H1 (cell line): ENCODE results near the gene PDK2. TPM values are rescaled to one million over a fixed set of nuclear protein-coding genes. Genes with fewer than 3 reads are reported as not detected.

Experiments used
- CTCF ChIA-PET: fragments of 300-600 bp; sonication (Branson Sonifier 250); formaldehyde crosslinking; loops from one replicate; lab custom pipeline; 2021; ENCODE audit not compliant: partially characterized antibody; lab: Charles Lee
- POLR2A ChIA-PET: fragments of 300-600 bp; sonication (Branson Sonifier 250); formaldehyde crosslinking; loops from one replicate; lab custom pipeline; 2021; ENCODE audit warnings: inconsistent platforms; ENCODE audit not compliant: partially characterized antibody; lab: Charles Lee
- DNase-seq, 2 experiments: peaks; one replicate each; pipeline versions ENCODE4 v3.0.0 to v3.0.0-alpha.2; 2010 to 2022; ENCODE audit warnings: low spot score in 2 of 2, low read depth in 1 of 2, mixed read lengths in 1 of 2
- FAIRE-seq: peaks from 2 replicates; lab custom pipeline; 2011; peaks lifted over from hg19 to GRCh38; lab: Jason Lieb, UNC
- H2AFZ ChIP-seq: 2 replicates; pipeline ENCODE4 v1.8.1; 2012; ENCODE audit warnings: low read length, inconsistent platforms
- H2AK5ac ChIP-seq: 2 replicates; pipeline ENCODE4 v1.6.1; 2013; ENCODE audit warnings: low read depth, low read length
- H2BK120ac ChIP-seq: replicated peaks from 2 replicates; pipeline ENCODE3; 2013; ENCODE audit warnings: low read depth, low read length, inconsistent platforms
- H2BK12ac ChIP-seq: 2 replicates; pipeline ENCODE4 v1.6.1; 2013; ENCODE audit warnings: low read depth, low read length
- H2BK15ac ChIP-seq: 2 replicates; pipeline ENCODE4 v1.6.1; 2013; ENCODE audit warnings: low read length
- H2BK20ac ChIP-seq: 2 replicates; pipeline ENCODE4 v1.6.1; 2013; ENCODE audit warnings: low read length
- H2BK5ac ChIP-seq: 2 replicates; pipeline ENCODE4 v1.6.1; 2013; ENCODE audit warnings: low read depth, low read length
- H3K14ac ChIP-seq: 2 replicates; pipeline ENCODE4 v1.6.1; 2013; ENCODE audit warnings: inconsistent platforms; ENCODE audit not compliant: insufficient read length
- H3K18ac ChIP-seq: 2 replicates; pipeline ENCODE4 v1.6.1; 2013; ENCODE audit warnings: low read length; ENCODE audit errors: extremely low read depth
- H3K23ac ChIP-seq: 2 replicates; pipeline ENCODE4 v1.6.1; 2013; ENCODE audit warnings: inconsistent platforms; ENCODE audit not compliant: insufficient read length
- H3K23me2 ChIP-seq: 2 replicates; pipeline ENCODE4 v1.6.1; 2013; ENCODE audit warnings: low read depth, low read length
- H3K27ac ChIP-seq: 2 replicates; pipeline ENCODE4 v1.6.1; 2011; ENCODE audit warnings: low read depth, low read length, inconsistent platforms
- H3K27me3 ChIP-seq, 4 experiments: replicated peaks in 1 of 4; 1 replicate in 1 of 4; 2 replicates in 3 of 4; pipeline versions ENCODE4 v1.6.1 to v1.8.1; 2011 to 2013; ENCODE audit warnings: low read length in 3 of 4, mild to moderate bottlenecking in 3 of 4, inconsistent platforms in 2 of 4, mixed read lengths in 2 of 4, moderate library complexity in 1 of 4; ENCODE audit not compliant: control insufficient read depth in 3 of 4, insufficient read depth in 3 of 4; ENCODE audit errors: extremely low read depth in 1 of 4
- H3K36me3 ChIP-seq, 4 experiments: 2 replicates each; pipeline versions ENCODE4 v1.6.1 to v1.8.1; 2011 to 2013; ENCODE audit warnings: mild to moderate bottlenecking in 4 of 4, low read length in 3 of 4, moderate library complexity in 2 of 4, control low read depth in 1 of 4, inconsistent platforms in 1 of 4; ENCODE audit not compliant: insufficient read depth in 4 of 4, control insufficient read depth in 2 of 4
- H3K4ac ChIP-seq: replicated peaks from 2 replicates; pipeline ENCODE3; 2013; ENCODE audit warnings: low read length, low read depth, mixed read lengths, inconsistent platforms; ENCODE audit not compliant: insufficient read length
- H3K4me1 ChIP-seq, 4 experiments: replicated peaks in 1 of 4; 1 replicate in 1 of 4; 2 replicates in 3 of 4; pipeline versions ENCODE4 v1.6.1 to v1.8.1; 2011 to 2013; ENCODE audit warnings: low read length in 3 of 4, inconsistent platforms in 2 of 4, mixed read lengths in 1 of 4; ENCODE audit not compliant: insufficient read depth in 4 of 4, control insufficient read depth in 3 of 4
- H3K4me2 ChIP-seq, 2 experiments: 2 replicates each; pipeline versions ENCODE4 v1.6.1 to v1.8.1; 2011 to 2013; ENCODE audit warnings: low read depth in 2 of 2, low read length in 2 of 2, control low read depth in 1 of 2, inconsistent platforms in 1 of 2, mild to moderate bottlenecking in 1 of 2; ENCODE audit not compliant: insufficient read depth in 1 of 2
- H3K4me3 ChIP-seq, 4 experiments: fragments of 200-600, 300-600 bp in 1 of 4; sonication (generic), shearing (Covaris generic), sonication (Bioruptor Twin) in 1 of 4; 2 replicates each; pipeline versions ENCODE4 v1.5.1 to v1.8.1; 2011 to 2016; ENCODE audit warnings: low read length in 4 of 4, low read depth in 3 of 4, control low read depth in 2 of 4, inconsistent platforms in 2 of 4, mild to moderate bottlenecking in 2 of 4, mixed read lengths in 1 of 4, moderate library complexity in 1 of 4; ENCODE audit not compliant: insufficient read depth in 2 of 4; ENCODE audit errors: extremely low read depth in 1 of 4
- H3K56ac ChIP-seq: replicated peaks from 2 replicates; pipeline ENCODE3; 2013; ENCODE audit warnings: low read depth, mild to moderate bottlenecking, mixed read lengths, low read length, inconsistent platforms; ENCODE audit not compliant: insufficient read length
- H3K79me1 ChIP-seq: 2 replicates; pipeline ENCODE4 v1.6.1; 2013; ENCODE audit warnings: low read depth, low read length, control low read depth
- H3K79me2 ChIP-seq, 2 experiments: 2 replicates each; pipeline versions ENCODE4 v1.6.1 to v1.8.1; 2012 to 2013; ENCODE audit warnings: low read length in 2 of 2, mild to moderate bottlenecking in 2 of 2, inconsistent platforms in 1 of 2; ENCODE audit not compliant: insufficient read depth in 2 of 2, control insufficient read depth in 1 of 2
- H3K9ac ChIP-seq, 4 experiments: replicated peaks in 1 of 4; 1 replicate in 1 of 4; 2 replicates in 3 of 4; pipeline versions ENCODE4 v1.6.1 to v1.8.1; 2011 to 2013; ENCODE audit warnings: low read depth in 3 of 4, low read length in 3 of 4, control low read depth in 2 of 4, mild to moderate bottlenecking in 2 of 4, moderate library complexity in 2 of 4, inconsistent platforms in 1 of 4; ENCODE audit errors: extremely low read depth in 1 of 4
- H3K9me3 ChIP-seq, 2 experiments: 2 replicates each; pipeline versions ENCODE4 v1.6.1 to v1.8.1; 2012 to 2013; ENCODE audit warnings: mild to moderate bottlenecking in 2 of 2, moderate library complexity in 2 of 2, control low read depth in 1 of 2, inconsistent platforms in 1 of 2, low read depth in 1 of 2, low read length in 1 of 2, mixed read lengths in 1 of 2; ENCODE audit not compliant: insufficient read depth in 2 of 2
- H4K20me1 ChIP-seq, 2 experiments: replicated peaks in 1 of 2; 2 replicates each; pipeline versions ENCODE3 to v1.8.1; 2011 to 2013; ENCODE audit warnings: inconsistent platforms in 2 of 2, low read length in 2 of 2, mild to moderate bottlenecking in 1 of 2; ENCODE audit not compliant: insufficient read depth in 2 of 2, control insufficient read depth in 1 of 2
- H4K5ac ChIP-seq: 2 replicates; pipeline ENCODE4 v1.6.1; 2013; ENCODE audit warnings: low read length, low read depth, mixed read lengths, inconsistent platforms; ENCODE audit not compliant: insufficient read length
- H4K8ac ChIP-seq: 2 replicates; pipeline ENCODE4 v1.8.0; 2013; ENCODE audit warnings: mild to moderate bottlenecking, moderate library complexity, low read length, inconsistent platforms; ENCODE audit not compliant: insufficient read depth; ENCODE audit errors: extremely low read depth
- H4K91ac ChIP-seq: replicated peaks from 2 replicates; pipeline ENCODE3; 2013; ENCODE audit warnings: low read length, mixed read lengths, inconsistent platforms; ENCODE audit not compliant: insufficient read length
- CTBP2 ChIP-seq: IDR thresholded peaks from 2 replicates; pipeline ENCODE4 v1.7.0; 2011; ENCODE audit warnings: borderline replicate concordance, mild to moderate bottlenecking, moderate library complexity, mixed read lengths, low read length; ENCODE audit not compliant: insufficient read depth, insufficient read length
- EGR1 ChIP-seq: IDR thresholded peaks from 2 replicates; pipeline ENCODE4 v1.6.1; 2011; ENCODE audit warnings: low read depth, low read length, borderline replicate concordance
- GABPA ChIP-seq: IDR thresholded peaks from 2 replicates; pipeline ENCODE4 v1.6.1; 2011; ENCODE audit warnings: mild to moderate bottlenecking, low read length, moderate library complexity, borderline replicate concordance; ENCODE audit not compliant: insufficient read depth
- HDAC2 ChIP-seq, 2 experiments: fragments of 300-600 bp in 1 of 2; sonication (generic) in 1 of 2; IDR thresholded peaks; 2 replicates each; pipeline ENCODE4 v1.6.1; 2011 to 2012; ENCODE audit warnings: low read depth in 2 of 2, low read length in 2 of 2, mild to moderate bottlenecking in 2 of 2, moderate library complexity in 2 of 2, borderline replicate concordance in 1 of 2, inconsistent platforms in 1 of 2
- JUND ChIP-seq: IDR thresholded peaks from 2 replicates; pipeline ENCODE4 v1.6.1; 2011; ENCODE audit warnings: mild to moderate bottlenecking, improper control_type of control experiment, low read length
- POU5F1 ChIP-seq: IDR thresholded peaks from 2 replicates; pipeline ENCODE4 v1.6.1; 2011; ENCODE audit warnings: low read depth, mild to moderate bottlenecking, low read length, moderate library complexity
- SP2 ChIP-seq: IDR thresholded peaks from 2 replicates; pipeline ENCODE4 v1.6.1; 2012; ENCODE audit warnings: mild to moderate bottlenecking, low read length, inconsistent platforms
- TEAD4 ChIP-seq: IDR thresholded peaks from 2 replicates; pipeline ENCODE4 v1.6.1; 2012; ENCODE audit warnings: low read depth, low read length, inconsistent platforms, mixed read lengths
- WGBS, 2 experiments: shearing (Covaris generic) in 1 of 2; methylation state at CpG; one replicate each; pipeline versions ENCODE4 v1.1.6 to v1.1.7; 2013 to 2015; ENCODE audit warnings: low lambda C conversion rate in 2 of 2, mixed read lengths in 2 of 2, inconsistent platforms in 1 of 2, low coverage in 1 of 2, missing lambda C conversion rate in 1 of 2; ENCODE audit not compliant: insufficient replicate concordance in 2 of 2, insufficient coverage in 1 of 2, insufficient read length in 1 of 2; ENCODE audit errors: extremely low coverage in 1 of 2, missing lambda C conversion rate in 1 of 2; 5-methylcytosine and 5-hydroxymethylcytosine counted together
- polyA plus RNA-seq, 7 experiments: library from polyadenylated mRNA; depleted of rRNA in 3 of 7; stranded (reverse) in 5 of 7; unstranded in 2 of 7; fragments of >200 nt in 5 of 7; fragments of 200-250 nt in 2 of 7; gene quantifications; 1 replicate in 5 of 7; 2 replicates in 1 of 7; 4 replicates in 1 of 7; pipeline versions ENCODE4 v1.2.1 to v1.2.3, GENCODE V29; 2011 to 2013; ENCODE audit warnings: missing spikeins in 2 of 7, mixed read lengths in 2 of 7
- total RNA-seq: library from RNA; stranded (reverse); fragmentation: NEBNext Ultra II Directional; extraction: Animal tissue kit (Norgen Biotek cat#: 25700); gene quantifications from 2 replicates; pipeline ENCODE4 v1.2.1, GENCODE V29; 2021
- TF ChIP-seq, protein P1 (sequence below): IDR thresholded peaks from 2 replicates; pipeline ENCODE4 v1.6.1; 2012; ENCODE audit warnings: inconsistent platforms
- TF ChIP-seq, protein P2 (sequence below): IDR thresholded peaks from 2 replicates; pipeline ENCODE4 v1.6.1; 2011; ENCODE audit warnings: low read depth, mild to moderate bottlenecking, low read length; ENCODE audit not compliant: insufficient read depth

PDK2 gene
- total and polyA plus RNA-seq, 2 of the 8 experiments (the other 6 are each of a cell fraction or from before 2014, with no cell fraction given), result 18.3 to 121 TPM

DNA sequence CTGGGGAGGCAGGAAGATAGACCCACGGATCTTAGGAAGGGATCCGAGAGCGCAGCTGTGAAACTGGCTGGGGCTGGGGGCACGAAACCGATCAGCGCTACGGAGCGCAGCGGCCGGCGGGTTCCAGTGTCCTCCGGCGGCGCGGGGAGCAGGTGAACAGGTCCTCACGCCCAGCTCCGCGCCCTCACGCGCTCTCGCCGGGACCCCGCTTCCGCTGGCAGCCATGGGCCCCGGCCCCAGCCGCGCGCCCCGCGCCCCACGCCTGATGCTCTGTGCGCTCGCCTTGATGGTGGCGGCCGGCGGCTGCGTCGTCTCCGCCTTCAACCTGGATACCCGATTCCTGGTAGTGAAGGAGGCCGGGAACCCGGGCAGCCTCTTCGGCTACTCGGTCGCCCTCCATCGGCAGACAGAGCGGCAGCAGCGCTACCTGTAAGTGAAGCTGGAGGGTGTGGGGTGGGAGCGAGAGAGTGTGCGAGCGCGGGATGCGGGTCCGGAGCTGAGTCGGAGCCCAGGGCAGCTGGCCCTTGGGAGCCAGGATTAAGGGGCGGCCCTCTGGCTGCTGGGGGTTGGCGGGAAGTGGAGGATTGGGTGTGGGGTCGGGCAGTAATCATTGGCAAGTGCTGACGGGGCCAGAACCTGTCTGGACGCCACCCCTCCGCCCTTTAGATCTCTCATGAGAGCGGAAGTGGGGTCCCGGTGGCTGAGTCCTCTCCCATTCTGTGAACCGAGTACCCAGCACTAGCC lies 38.8 kb upstream of the PDK2 start:
- H4K8ac ChIP-seq, result peak overlapping the region; percentile 39; the same call in 1 of the 2 replicates
- H2BK5ac ChIP-seq, result no peak overlapping the region
- H3K4me2 ChIP-seq, result peak overlapping the region; percentile 70 to 89
- no peaks in the 10 kb centered on the region for H3K79me2 ChIP-seq
- no peak overlapping the region for H2AK5ac ChIP-seq
- H3K14ac ChIP-seq, result no peak overlapping the region
- FAIRE-seq (no peak), DNase-seq (peak in 1 of 2 experiments; percentile 87)
- ChIA-PET CTCF (interaction anchor here (0.6 to 14.6 kb wide), 22 partner anchors 8 to 194 kb away, joined by 3 to 169 read pairs (median 4); partner anchors contain the start of gene PDK2), POLR2A (interaction anchor here (0.9 to 3.7 kb wide), 13 partner anchors 8 to 92 kb away, joined by 3 to 23 read pairs (median 4); no protein-coding TSS in a partner anchor)
- H3K18ac ChIP-seq, result peak overlapping the region; percentile 65
- 4% methylated on average over 47 of the region's 64 CpGs; no CpG with 5 or more reads in 1 of the 2 experiments for WGBS, 2 experiments
- peak overlapping the region in 3 of 4 experiments; percentile 29 to 67 (median 39); a peak in 4 of 7 replicates for H3K9ac ChIP-seq
- H2BK120ac ChIP-seq, result no peak overlapping the region
- peak overlapping the region; percentile 31; the same call in 1 of the 2 replicates for H2BK12ac ChIP-seq
- H3K27me3 ChIP-seq, result peaks cover 0 to 13% (median 11%) of the 10 kb centered on the region in 4 experiments; a peak in 5 of 7 replicates
- no peaks in the 10 kb centered on the region for H3K9me3 ChIP-seq
- H3K27ac ChIP-seq, result no peak overlapping the region
- H4K91ac ChIP-seq, result no peak overlapping the region
- H2BK20ac ChIP-seq, result no peak overlapping the region
- H2AFZ ChIP-seq, result peak overlapping the region; percentile 3; the same call in 1 of the 2 replicates
- no peak overlapping the region for H3K56ac ChIP-seq
- H3K23ac ChIP-seq, result no peak overlapping the region
- peaks cover 8 to 15% (median 12%) of the 10 kb centered on the region in 4 experiments for H3K4me1 ChIP-seq
- H3K23me2 ChIP-seq, result peaks cover 15% of the 10 kb centered on the region
- H3K4ac ChIP-seq, result no peak overlapping the region
- H3K4me3 ChIP-seq, result peak overlapping the region; percentile 37 to 65 (median 58)
- peak overlapping the region; percentile 19; the same call in 1 of the 2 replicates for H2BK15ac ChIP-seq
- no peaks in the 10 kb centered on the region for H4K20me1 ChIP-seq
- H3K79me1 ChIP-seq, result no peaks in the 10 kb centered on the region
- H4K5ac ChIP-seq, result no peak overlapping the region
- H3K36me3 ChIP-seq, result no peaks in the 10 kb centered on the region
- TF ChIP-seq POU5F1 (no peak), CTBP2 (no peak), SP2 (no peak), GABPA (no peak), EGR1 (no peak), TEAD4 (no peak), JUND (no peak), HDAC2 (IDR thresholded peaks at IDR 0.05; ENCODE audit: borderline replicate concordance in 1 of 2, low read depth in 2 of 2, low read length in 2 of 2) (no peak; a peak in 1 of 4 replicates)
- TF ChIP-seq, protein P1, sequence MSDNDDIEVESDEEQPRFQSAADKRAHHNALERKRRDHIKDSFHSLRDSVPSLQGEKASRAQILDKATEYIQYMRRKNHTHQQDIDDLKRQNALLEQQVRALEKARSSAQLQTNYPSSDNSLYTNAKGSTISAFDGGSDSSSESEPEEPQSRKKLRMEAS, result no peak
- TF ChIP-seq, protein P2, sequence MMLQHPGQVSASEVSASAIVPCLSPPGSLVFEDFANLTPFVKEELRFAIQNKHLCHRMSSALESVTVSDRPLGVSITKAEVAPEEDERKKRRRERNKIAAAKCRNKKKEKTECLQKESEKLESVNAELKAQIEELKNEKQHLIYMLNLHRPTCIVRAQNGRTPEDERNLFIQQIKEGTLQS, result no peak
